Stimulated activated CD4-positive, alpha-beta T cell treated with anti-CD3 and anti-CD28 coated beads, Interleukin-1b, Interleukin-23, amount 100 ng/mL, for 48 hours (primary cell): ENCODE measurements around the gene TEX19.
"Not testable (repeated sequence)": the region's sequence is repeated elsewhere in the genome, so short reads cannot be mapped to it uniquely, and the experiment has no call there.

Source experiments
- DNase-seq: peaks from one replicate; pipeline ENCODE4 v3.0.0-alpha.2; 2020

TEX19 gene

GRCh38 chr17:82357394-82357793 lies 1.7 kb upstream of the TEX19 start:
- no peak for DNase-seq

- DNase-seq, result not testable (repeated sequence)
Observed at GRCh38 chr17:82359451-82360074, 516 bp downstream of the TEX19 start.

GRCh38 chr17:82361885-82362633 lies 3.0 kb downstream of the TEX19 start:
- no peak for DNase-seq

GRCh38 chr17:82365606-82366295 lies 6.7 kb downstream of the TEX19 start:
- DNase-seq, result no peak

GRCh38 chr17:82366749-82367148 lies 7.7 kb downstream of the TEX19 start:
- no peak for DNase-seq

GRCh38 chr17:82367724-82368524 lies 8.9 kb downstream of the TEX19 start:
- DNase-seq, result peak; percentile 21

GRCh38 chr17:82369211-82369610 lies 10.2 kb downstream of the TEX19 start:
- DNase-seq, result no peak

GRCh38 chr17:82370471-82371332 lies 11.7 kb downstream of the TEX19 start:
- DNase-seq, result peak; percentile 23

GRCh38 chr17:82371333-82372248 lies 12.5 kb downstream of the TEX19 start, which contains the start of gene UTS2R:
TSS of gene UTS2R (plus strand) at chr17:82371765. CDS start at chr17:82374325, 2,560 bp downstream.
- DNase-seq, result no peak

- DNase-seq, result no peak
Observed at GRCh38 chr17:82372249-82373071, 13.4 kb downstream of the TEX19 start.

- DNase-seq, result not testable (repeated sequence)
Observed at GRCh38 chr17:82373072-82373452, 14.0 kb downstream of the TEX19 start.

- no peak for DNase-seq
Observed at GRCh38 chr17:82373731-82374625, 14.9 kb downstream of the TEX19 start.

- DNase-seq, result no peak
Observed at GRCh38 chr17:82374626-82375331, 15.7 kb downstream of the TEX19 start.

- DNase-seq, result no peak
Observed at GRCh38 chr17:82375359-82376041, 16.5 kb downstream of the TEX19 start.

- no peak for DNase-seq
Observed at GRCh38 chr17:82376042-82376730, 17.1 kb downstream of the TEX19 start.

GRCh38 chr17:82377294-82377693 lies 18.2 kb downstream of the TEX19 start:
- not testable (repeated sequence) for DNase-seq
